Kidney capillary endothelial cell (primary cell): ENCODE measurements around the gene NFIA.

Experiments used
- DNase-seq: peaks from one replicate; pipeline ENCODE4 v3.0.0-alpha.2; 2018; ENCODE audit warnings: low spot score

The NFIA gene

GRCh38 chr1:61299463-61299862 lies 217.1 kb downstream of the NFIA start:
- DNase-seq = no peak

GRCh38 chr1:61300899-61301298 lies 218.5 kb downstream of the NFIA start:
- no peak for DNase-seq

GRCh38 chr1:61301824-61302657 lies 219.7 kb downstream of the NFIA start:
- DNase-seq = no peak

GRCh38 chr1:61307422-61308142 lies 225.2 kb downstream of the NFIA start:
- no peak for DNase-seq

- no peak for DNase-seq
These were observed 227.7 kb downstream of the NFIA start for GRCh38 chr1:61310057-61310456.

GRCh38 chr1:61310538-61310937 lies 228.2 kb downstream of the NFIA start:
- DNase-seq = no peak

GRCh38 chr1:61313906-61314422 lies 231.6 kb downstream of the NFIA start:
- no peak for DNase-seq

- DNase-seq = no peak
These were observed 232.7 kb downstream of the NFIA start for GRCh38 chr1:61315011-61315410.

- DNase-seq = no peak
These were observed 234.1 kb downstream of the NFIA start for GRCh38 chr1:61316493-61316892.

- peak; percentile 66 for DNase-seq
These were observed 236.2 kb downstream of the NFIA start for GRCh38 chr1:61318319-61319125.

GRCh38 chr1:61320575-61320974 lies 238.2 kb downstream of the NFIA start:
- DNase-seq = no peak

- no peak for DNase-seq
These were observed 239.8 kb downstream of the NFIA start for GRCh38 chr1:61322008-61322744.

- DNase-seq = no peak
These were observed 240.4 kb downstream of the NFIA start for GRCh38 chr1:61322769-61323168.

GRCh38 chr1:61323681-61324328 lies 241.4 kb downstream of the NFIA start:
- DNase-seq = no peak

GRCh38 chr1:61326713-61327112 lies 244.4 kb downstream of the NFIA start:
- DNase-seq = no peak

- no peak for DNase-seq
These were observed 245.1 kb downstream of the NFIA start for GRCh38 chr1:61327436-61327835.

- no peak for DNase-seq
These were observed 247.2 kb downstream of the NFIA start for GRCh38 chr1:61329556-61329955.

- DNase-seq = no peak
These were observed 247.7 kb downstream of the NFIA start for GRCh38 chr1:61330018-61330417.

- DNase-seq = no peak
These were observed 248.2 kb downstream of the NFIA start for GRCh38 chr1:61330571-61330970.

- no peak for DNase-seq
These were observed 249.9 kb downstream of the NFIA start for GRCh38 chr1:61332196-61332753.

- no peak for DNase-seq
These were observed 250.4 kb downstream of the NFIA start for GRCh38 chr1:61332796-61333195.
